Measurements from ENCODE around the gene INF2.
A peak's percentile ranks its signal among the peaks of the same experiment; 100 is the strongest.

INF2 gene

GRCh38 chr14:104691546-104692260, 2.3 kb downstream of the INF2 start:
- DNase-seq = peak in 1 of 2 experiments; percentile 2

GRCh38 chr14:104692261-104692938, 3.0 kb downstream of the INF2 start:
- DNase-seq = no peak

- DNase-seq = no peak
Measured at GRCh38 chr14:104692939-104693315, 3.5 kb downstream of the INF2 start.

GRCh38 chr14:104693482-104694431, 4.3 kb downstream of the INF2 start:
- DNase-seq = no peak

- DNase-seq = no peak
Measured at GRCh38 chr14:104694475-104694950, 5.1 kb downstream of the INF2 start.

- no peak for DNase-seq
Measured at GRCh38 chr14:104694991-104695659, 5.7 kb downstream of the INF2 start.

GRCh38 chr14:104695660-104696000, 6.2 kb downstream of the INF2 start:
- DNase-seq = no peak

- no peak for DNase-seq
Measured at GRCh38 chr14:104696671-104697316, 7.4 kb downstream of the INF2 start.

- DNase-seq = no peak
Measured at GRCh38 chr14:104697317-104697703, 7.9 kb downstream of the INF2 start.

GRCh38 chr14:104697892-104698583, 8.6 kb downstream of the INF2 start:
- DNase-seq = no peak

GRCh38 chr14:104698688-104699425, 9.4 kb downstream of the INF2 start:
- DNase-seq = no peak

- DNase-seq = no peak
Measured at GRCh38 chr14:104699426-104699748, 10.0 kb downstream of the INF2 start.

- DNase-seq = no peak
Measured at GRCh38 chr14:104700225-104700651, 10.8 kb downstream of the INF2 start.

- no peak for DNase-seq
Measured at GRCh38 chr14:104700747-104701217, 11.4 kb downstream of the INF2 start.

- DNase-seq = no peak
Measured at GRCh38 chr14:104701383-104702076, 12.1 kb downstream of the INF2 start.

GRCh38 chr14:104702106-104702505, 12.7 kb downstream of the INF2 start:
- no peak for DNase-seq

GRCh38 chr14:104702673-104703072, 13.3 kb downstream of the INF2 start:
- DNase-seq = no peak

GRCh38 chr14:104703269-104703668, 13.9 kb downstream of the INF2 start:
- DNase-seq = no peak

- no peak for DNase-seq
Measured at GRCh38 chr14:104704252-104704651, 14.8 kb downstream of the INF2 start.

- DNase-seq = no peak
Measured at GRCh38 chr14:104705340-104706047, 16.1 kb downstream of the INF2 start.
